H1 (cell line): Measurements from ENCODE around the gene SHOC1. TPM values are rescaled to one million over a fixed set of nuclear protein-coding genes. Genes with fewer than 3 reads are reported as not detected.

Experiments
- CTCF ChIA-PET: fragments of 300-600 bp; sonication (Branson Sonifier 250); formaldehyde crosslinking; loops from one replicate; lab custom pipeline; 2021; ENCODE audit not compliant: partially characterized antibody; lab: Charles Lee
- POLR2A ChIA-PET: fragments of 300-600 bp; sonication (Branson Sonifier 250); formaldehyde crosslinking; loops from one replicate; lab custom pipeline; 2021; ENCODE audit warnings: inconsistent platforms; ENCODE audit not compliant: partially characterized antibody; lab: Charles Lee
- DNase-seq, 2 experiments: peaks; one replicate each; pipeline versions ENCODE4 v3.0.0 to v3.0.0-alpha.2; 2010 to 2022; ENCODE audit warnings: low spot score in 2 of 2, low read depth in 1 of 2, mixed read lengths in 1 of 2
- FAIRE-seq: peaks from 2 replicates; lab custom pipeline; 2011; peaks lifted over from hg19 to GRCh38; lab: Jason Lieb, UNC
- H2AFZ ChIP-seq: 2 replicates; pipeline ENCODE4 v1.8.1; 2012; ENCODE audit warnings: low read length, inconsistent platforms
- H2AK5ac ChIP-seq: 2 replicates; pipeline ENCODE4 v1.6.1; 2013; ENCODE audit warnings: low read depth, low read length
- H2BK120ac ChIP-seq: replicated peaks from 2 replicates; pipeline ENCODE3; 2013; ENCODE audit warnings: low read depth, low read length, inconsistent platforms
- H2BK12ac ChIP-seq: 2 replicates; pipeline ENCODE4 v1.6.1; 2013; ENCODE audit warnings: low read depth, low read length
- H2BK15ac ChIP-seq: 2 replicates; pipeline ENCODE4 v1.6.1; 2013; ENCODE audit warnings: low read length
- H2BK20ac ChIP-seq: 2 replicates; pipeline ENCODE4 v1.6.1; 2013; ENCODE audit warnings: low read length
- H2BK5ac ChIP-seq: 2 replicates; pipeline ENCODE4 v1.6.1; 2013; ENCODE audit warnings: low read depth, low read length
- H3K14ac ChIP-seq: 2 replicates; pipeline ENCODE4 v1.6.1; 2013; ENCODE audit warnings: inconsistent platforms; ENCODE audit not compliant: insufficient read length
- H3K18ac ChIP-seq: 2 replicates; pipeline ENCODE4 v1.6.1; 2013; ENCODE audit warnings: low read length; ENCODE audit errors: extremely low read depth
- H3K23ac ChIP-seq: 2 replicates; pipeline ENCODE4 v1.6.1; 2013; ENCODE audit warnings: inconsistent platforms; ENCODE audit not compliant: insufficient read length
- H3K23me2 ChIP-seq: 2 replicates; pipeline ENCODE4 v1.6.1; 2013; ENCODE audit warnings: low read depth, low read length
- H3K27ac ChIP-seq: 2 replicates; pipeline ENCODE4 v1.6.1; 2011; ENCODE audit warnings: low read depth, low read length, inconsistent platforms
- H3K27me3 ChIP-seq, 4 experiments: replicated peaks in 1 of 4; 1 replicate in 1 of 4; 2 replicates in 3 of 4; pipeline versions ENCODE4 v1.6.1 to v1.8.1; 2011 to 2013; ENCODE audit warnings: low read length in 3 of 4, mild to moderate bottlenecking in 3 of 4, inconsistent platforms in 2 of 4, mixed read lengths in 2 of 4, moderate library complexity in 1 of 4; ENCODE audit not compliant: control insufficient read depth in 3 of 4, insufficient read depth in 3 of 4; ENCODE audit errors: extremely low read depth in 1 of 4
- H3K36me3 ChIP-seq, 4 experiments: 2 replicates each; pipeline versions ENCODE4 v1.6.1 to v1.8.1; 2011 to 2013; ENCODE audit warnings: mild to moderate bottlenecking in 4 of 4, low read length in 3 of 4, moderate library complexity in 2 of 4, control low read depth in 1 of 4, inconsistent platforms in 1 of 4; ENCODE audit not compliant: insufficient read depth in 4 of 4, control insufficient read depth in 2 of 4
- H3K4ac ChIP-seq: replicated peaks from 2 replicates; pipeline ENCODE3; 2013; ENCODE audit warnings: low read length, low read depth, mixed read lengths, inconsistent platforms; ENCODE audit not compliant: insufficient read length
- H3K4me1 ChIP-seq, 4 experiments: replicated peaks in 1 of 4; 1 replicate in 1 of 4; 2 replicates in 3 of 4; pipeline versions ENCODE4 v1.6.1 to v1.8.1; 2011 to 2013; ENCODE audit warnings: low read length in 3 of 4, inconsistent platforms in 2 of 4, mixed read lengths in 1 of 4; ENCODE audit not compliant: insufficient read depth in 4 of 4, control insufficient read depth in 3 of 4
- H3K4me2 ChIP-seq, 2 experiments: 2 replicates each; pipeline versions ENCODE4 v1.6.1 to v1.8.1; 2011 to 2013; ENCODE audit warnings: low read depth in 2 of 2, low read length in 2 of 2, control low read depth in 1 of 2, inconsistent platforms in 1 of 2, mild to moderate bottlenecking in 1 of 2; ENCODE audit not compliant: insufficient read depth in 1 of 2
- H3K4me3 ChIP-seq, 4 experiments: fragments of 200-600, 300-600 bp in 1 of 4; sonication (generic), shearing (Covaris generic), sonication (Bioruptor Twin) in 1 of 4; 2 replicates each; pipeline versions ENCODE4 v1.5.1 to v1.8.1; 2011 to 2016; ENCODE audit warnings: low read length in 4 of 4, low read depth in 3 of 4, control low read depth in 2 of 4, inconsistent platforms in 2 of 4, mild to moderate bottlenecking in 2 of 4, mixed read lengths in 1 of 4, moderate library complexity in 1 of 4; ENCODE audit not compliant: insufficient read depth in 2 of 4; ENCODE audit errors: extremely low read depth in 1 of 4
- H3K56ac ChIP-seq: replicated peaks from 2 replicates; pipeline ENCODE3; 2013; ENCODE audit warnings: low read depth, mild to moderate bottlenecking, mixed read lengths, low read length, inconsistent platforms; ENCODE audit not compliant: insufficient read length
- H3K79me1 ChIP-seq: 2 replicates; pipeline ENCODE4 v1.6.1; 2013; ENCODE audit warnings: low read depth, low read length, control low read depth
- H3K79me2 ChIP-seq, 2 experiments: 2 replicates each; pipeline versions ENCODE4 v1.6.1 to v1.8.1; 2012 to 2013; ENCODE audit warnings: low read length in 2 of 2, mild to moderate bottlenecking in 2 of 2, inconsistent platforms in 1 of 2; ENCODE audit not compliant: insufficient read depth in 2 of 2, control insufficient read depth in 1 of 2
- H3K9ac ChIP-seq, 4 experiments: replicated peaks in 1 of 4; 1 replicate in 1 of 4; 2 replicates in 3 of 4; pipeline versions ENCODE4 v1.6.1 to v1.8.1; 2011 to 2013; ENCODE audit warnings: low read depth in 3 of 4, low read length in 3 of 4, control low read depth in 2 of 4, mild to moderate bottlenecking in 2 of 4, moderate library complexity in 2 of 4, inconsistent platforms in 1 of 4; ENCODE audit errors: extremely low read depth in 1 of 4
- H3K9me3 ChIP-seq, 2 experiments: 2 replicates each; pipeline versions ENCODE4 v1.6.1 to v1.8.1; 2012 to 2013; ENCODE audit warnings: mild to moderate bottlenecking in 2 of 2, moderate library complexity in 2 of 2, control low read depth in 1 of 2, inconsistent platforms in 1 of 2, low read depth in 1 of 2, low read length in 1 of 2, mixed read lengths in 1 of 2; ENCODE audit not compliant: insufficient read depth in 2 of 2
- H4K20me1 ChIP-seq, 2 experiments: replicated peaks in 1 of 2; 2 replicates each; pipeline versions ENCODE3 to v1.8.1; 2011 to 2013; ENCODE audit warnings: inconsistent platforms in 2 of 2, low read length in 2 of 2, mild to moderate bottlenecking in 1 of 2; ENCODE audit not compliant: insufficient read depth in 2 of 2, control insufficient read depth in 1 of 2
- H4K5ac ChIP-seq: 2 replicates; pipeline ENCODE4 v1.6.1; 2013; ENCODE audit warnings: low read length, low read depth, mixed read lengths, inconsistent platforms; ENCODE audit not compliant: insufficient read length
- H4K8ac ChIP-seq: 2 replicates; pipeline ENCODE4 v1.8.0; 2013; ENCODE audit warnings: mild to moderate bottlenecking, moderate library complexity, low read length, inconsistent platforms; ENCODE audit not compliant: insufficient read depth; ENCODE audit errors: extremely low read depth
- H4K91ac ChIP-seq: replicated peaks from 2 replicates; pipeline ENCODE3; 2013; ENCODE audit warnings: low read length, mixed read lengths, inconsistent platforms; ENCODE audit not compliant: insufficient read length
- CBX5 ChIP-seq: fragments of 300-800, 300-1000 bp; sonication (generic); IDR thresholded peaks from 2 replicates; pipeline ENCODE4 v1.7.1; 2016; ENCODE audit warnings: antibody characterized with exemption, low read length, low read depth
- EZH2 ChIP-seq: fragments of 200-600 bp; sonication (generic); IDR thresholded peaks from 2 replicates; pipeline ENCODE4 v1.7.1; 2012; ENCODE audit warnings: low read depth, mild to moderate bottlenecking, moderate library complexity, low read length, inconsistent platforms; ENCODE audit not compliant: severe bottlenecking
- FOSL1 ChIP-seq: IDR thresholded peaks from 2 replicates; pipeline ENCODE4 v1.6.1; 2011; ENCODE audit warnings: mild to moderate bottlenecking, low read depth, low read length, moderate library complexity; ENCODE audit not compliant: insufficient read depth
- GTF2F1 ChIP-seq: IDR thresholded peaks from 2 replicates; pipeline ENCODE4 v1.6.1; 2012; ENCODE audit warnings: low read depth, low read length, improper control_type of control experiment, borderline replicate concordance
- JUN ChIP-seq: IDR thresholded peaks from 2 replicates; pipeline ENCODE4 v1.6.1; 2011; ENCODE audit warnings: low read depth, mild to moderate bottlenecking, improper control_type of control experiment, low read length
- JUND ChIP-seq: IDR thresholded peaks from 2 replicates; pipeline ENCODE4 v1.6.1; 2011; ENCODE audit warnings: mild to moderate bottlenecking, improper control_type of control experiment, low read length
- KDM4A ChIP-seq: IDR thresholded peaks from one replicate; pipeline ENCODE4 v1.7.1; 2012; ENCODE audit warnings: low read depth, mild to moderate bottlenecking, moderate library complexity, low read length, inconsistent platforms; ENCODE audit not compliant: severe bottlenecking
- RBBP5 ChIP-seq: IDR thresholded peaks from 2 replicates; pipeline ENCODE4 v1.7.1; 2012; ENCODE audit warnings: low read depth, mild to moderate bottlenecking, inconsistent platforms, low read length, moderate library complexity, borderline replicate concordance
- SIN3A ChIP-seq, 2 experiments: IDR thresholded peaks in 1 of 2; conservative IDR thresholded peaks in 1 of 2; 2 replicates each; pipeline ENCODE4 v1.6.1; 2011 to 2012; ENCODE audit warnings: low read length in 2 of 2, improper control_type of control experiment in 1 of 2, low read depth in 1 of 2, mild to moderate bottlenecking in 1 of 2
- SP2 ChIP-seq: IDR thresholded peaks from 2 replicates; pipeline ENCODE4 v1.6.1; 2012; ENCODE audit warnings: mild to moderate bottlenecking, low read length, inconsistent platforms
- SP4 ChIP-seq: IDR thresholded peaks from 2 replicates; pipeline ENCODE4 v1.6.1; 2012; ENCODE audit warnings: low read length, inconsistent platforms
- WGBS, 2 experiments: shearing (Covaris generic) in 1 of 2; methylation state at CpG; one replicate each; pipeline versions ENCODE4 v1.1.6 to v1.1.7; 2013 to 2015; ENCODE audit warnings: low lambda C conversion rate in 2 of 2, mixed read lengths in 2 of 2, inconsistent platforms in 1 of 2, low coverage in 1 of 2, missing lambda C conversion rate in 1 of 2; ENCODE audit not compliant: insufficient replicate concordance in 2 of 2, insufficient coverage in 1 of 2, insufficient read length in 1 of 2; ENCODE audit errors: extremely low coverage in 1 of 2, missing lambda C conversion rate in 1 of 2; 5-methylcytosine and 5-hydroxymethylcytosine counted together
- polyA plus RNA-seq, 7 experiments: library from polyadenylated mRNA; depleted of rRNA in 3 of 7; stranded (reverse) in 5 of 7; unstranded in 2 of 7; fragments of >200 nt in 5 of 7; fragments of 200-250 nt in 2 of 7; gene quantifications; 1 replicate in 5 of 7; 2 replicates in 1 of 7; 4 replicates in 1 of 7; pipeline versions ENCODE4 v1.2.1 to v1.2.3, GENCODE V29; 2011 to 2013; ENCODE audit warnings: missing spikeins in 2 of 7, mixed read lengths in 2 of 7
- total RNA-seq: library from RNA; stranded (reverse); fragmentation: NEBNext Ultra II Directional; extraction: Animal tissue kit (Norgen Biotek cat#: 25700); gene quantifications from 2 replicates; pipeline ENCODE4 v1.2.1, GENCODE V29; 2021
- TF ChIP-seq, protein P1 (sequence below), 3 experiments: IDR thresholded peaks; 1 replicate in 2 of 3; 2 replicates in 1 of 3; pipeline versions ENCODE4 v1.5.1 to v1.6.1; 2011; ENCODE audit warnings: low read length in 3 of 3, mild to moderate bottlenecking in 3 of 3, inconsistent platforms in 2 of 3, low read depth in 1 of 3, moderate library complexity in 1 of 3; ENCODE audit not compliant: insufficient read depth in 1 of 3; ENCODE audit errors: control extremely low read depth in 1 of 3

Gene SHOC1
- total and polyA plus RNA-seq, 2 of the 8 experiments (the other 6 are each of a cell fraction or from before 2014, with no cell fraction given): not detected

DNA sequence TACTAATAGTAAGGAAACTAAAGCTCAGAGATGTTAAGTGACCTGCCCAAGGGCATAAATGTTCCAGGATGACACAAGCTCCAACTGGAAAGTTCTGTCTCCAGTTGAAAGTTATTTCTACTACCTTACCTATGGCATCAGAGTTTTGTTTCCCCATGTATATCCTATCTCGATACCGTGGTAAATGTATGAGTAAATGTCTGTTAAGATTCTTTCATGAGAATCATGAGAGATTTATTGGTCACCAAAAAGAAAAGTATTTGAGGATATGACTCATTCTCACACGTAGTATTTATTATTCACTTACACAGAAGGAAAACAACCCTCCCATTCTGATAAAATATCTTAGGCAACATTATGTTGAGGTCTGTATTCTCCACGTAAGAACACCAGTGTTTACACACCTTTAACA is 11.1 kb upstream of the SHOC1 start:
- no peak overlapping the region for H3K4me2 ChIP-seq
- no peak overlapping the region for H3K4me3 ChIP-seq
- H3K14ac ChIP-seq: no peak overlapping the region
- H3K23ac ChIP-seq: no peak overlapping the region
- no peak overlapping the region for H2BK12ac ChIP-seq
- no peak overlapping the region for H3K9ac ChIP-seq
- POLR2A ChIA-PET: no interaction called here
- no peak overlapping the region for H3K27ac ChIP-seq
- H3K79me2 ChIP-seq: no peaks in the 10 kb centered on the region
- H2BK120ac ChIP-seq: no peak overlapping the region
- no peak overlapping the region for H4K91ac ChIP-seq
- H2AK5ac ChIP-seq: no peak overlapping the region
- no peak overlapping the region for H4K5ac ChIP-seq
- no peak overlapping the region for H3K4ac ChIP-seq
- no peak overlapping the region for H2BK20ac ChIP-seq
- no peaks in the 10 kb centered on the region for H4K20me1 ChIP-seq
- no peak for FAIRE-seq
- no peak overlapping the region for H3K56ac ChIP-seq
- no peak overlapping the region for H4K8ac ChIP-seq
- H3K18ac ChIP-seq: no peak overlapping the region
- H3K36me3 ChIP-seq: no peaks in the 10 kb centered on the region
- no peaks in the 10 kb centered on the region for H3K9me3 ChIP-seq
- WGBS, 2 experiments: 91% methylated on average over 4 of the region's 4 CpGs; no CpG with 5 or more reads in 1 of the 2 experiments
- no peaks in the 10 kb centered on the region for H3K79me1 ChIP-seq
- H3K23me2 ChIP-seq: no peaks in the 10 kb centered on the region
- H2AFZ ChIP-seq: no peak overlapping the region
- H2BK15ac ChIP-seq: no peak overlapping the region
- CTCF ChIA-PET: interaction anchor here (0.6 to 1.3 kb wide), 2 partner anchors 11 to 200 kb away, joined by 3 to 5 read pairs; partner anchors contain the start of gene SHOC1
- no peak for DNase-seq
- H3K4me1 ChIP-seq: no peaks in the 10 kb centered on the region
- no peak overlapping the region for H2BK5ac ChIP-seq
- H3K27me3 ChIP-seq: no peaks in the 10 kb centered on the region
- TF ChIP-seq JUN: no peak
- no peak for TF ChIP-seq EZH2
- TF ChIP-seq SP4: no peak
- TF ChIP-seq KDM4A: no peak
- TF ChIP-seq SIN3A (conservative IDR thresholded peaks at IDR 0.05 in 1 of 2, IDR thresholded peaks at IDR 0.05 in 1 of 2; ENCODE audit: low read depth in 1 of 2, low read length in 2 of 2): no peak
- no peak for TF ChIP-seq GTF2F1
- TF ChIP-seq RBBP5: no peak
- TF ChIP-seq JUND: no peak
- no peak for TF ChIP-seq SP2
- TF ChIP-seq, protein P1, sequence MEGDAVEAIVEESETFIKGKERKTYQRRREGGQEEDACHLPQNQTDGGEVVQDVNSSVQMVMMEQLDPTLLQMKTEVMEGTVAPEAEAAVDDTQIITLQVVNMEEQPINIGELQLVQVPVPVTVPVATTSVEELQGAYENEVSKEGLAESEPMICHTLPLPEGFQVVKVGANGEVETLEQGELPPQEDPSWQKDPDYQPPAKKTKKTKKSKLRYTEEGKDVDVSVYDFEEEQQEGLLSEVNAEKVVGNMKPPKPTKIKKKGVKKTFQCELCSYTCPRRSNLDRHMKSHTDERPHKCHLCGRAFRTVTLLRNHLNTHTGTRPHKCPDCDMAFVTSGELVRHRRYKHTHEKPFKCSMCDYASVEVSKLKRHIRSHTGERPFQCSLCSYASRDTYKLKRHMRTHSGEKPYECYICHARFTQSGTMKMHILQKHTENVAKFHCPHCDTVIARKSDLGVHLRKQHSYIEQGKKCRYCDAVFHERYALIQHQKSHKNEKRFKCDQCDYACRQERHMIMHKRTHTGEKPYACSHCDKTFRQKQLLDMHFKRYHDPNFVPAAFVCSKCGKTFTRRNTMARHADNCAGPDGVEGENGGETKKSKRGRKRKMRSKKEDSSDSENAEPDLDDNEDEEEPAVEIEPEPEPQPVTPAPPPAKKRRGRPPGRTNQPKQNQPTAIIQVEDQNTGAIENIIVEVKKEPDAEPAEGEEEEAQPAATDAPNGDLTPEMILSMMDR (IDR thresholded peaks at IDR 0.05; ENCODE audit: control extremely low read depth in 1 of 3, insufficient read depth in 1 of 3, low read depth in 1 of 3, low read length in 3 of 3): no peak
- TF ChIP-seq FOSL1: no peak
- no peak for TF ChIP-seq CBX5
